ENCODE data around the gene INSM1.

- TF ChIP-seq CTCF (conservative IDR thresholded peaks at IDR 0.05; ENCODE audit: low read length) (no peak), EZH2phosphoT487 (IDR thresholded peaks at IDR 0.05; ENCODE audit: borderline replicate concordance) (no peak)
These were observed 1.4 kb upstream of the INSM1 start for GRCh38 chr20:20366551-20366875.

Data from Loucy (cell line).